Mammary microvascular endothelial cell (primary cell): ENCODE data around the gene CYP26B1. TPM values are rescaled to one million over a fixed set of nuclear protein-coding genes. Genes with fewer than 3 reads are reported as not detected.

Experiments
- total RNA-seq: library from RNA; depleted of rRNA; stranded (reverse); fragments of >200 nt; gene quantifications from 2 replicates; pipeline ENCODE4 v1.2.3, GENCODE V29; 2015

The CYP26B1 gene, protein sequence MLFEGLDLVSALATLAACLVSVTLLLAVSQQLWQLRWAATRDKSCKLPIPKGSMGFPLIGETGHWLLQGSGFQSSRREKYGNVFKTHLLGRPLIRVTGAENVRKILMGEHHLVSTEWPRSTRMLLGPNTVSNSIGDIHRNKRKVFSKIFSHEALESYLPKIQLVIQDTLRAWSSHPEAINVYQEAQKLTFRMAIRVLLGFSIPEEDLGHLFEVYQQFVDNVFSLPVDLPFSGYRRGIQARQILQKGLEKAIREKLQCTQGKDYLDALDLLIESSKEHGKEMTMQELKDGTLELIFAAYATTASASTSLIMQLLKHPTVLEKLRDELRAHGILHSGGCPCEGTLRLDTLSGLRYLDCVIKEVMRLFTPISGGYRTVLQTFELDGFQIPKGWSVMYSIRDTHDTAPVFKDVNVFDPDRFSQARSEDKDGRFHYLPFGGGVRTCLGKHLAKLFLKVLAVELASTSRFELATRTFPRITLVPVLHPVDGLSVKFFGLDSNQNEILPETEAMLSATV
- 18.0 and 19.7 TPM in 2 replicates for total RNA-seq

DNA sequence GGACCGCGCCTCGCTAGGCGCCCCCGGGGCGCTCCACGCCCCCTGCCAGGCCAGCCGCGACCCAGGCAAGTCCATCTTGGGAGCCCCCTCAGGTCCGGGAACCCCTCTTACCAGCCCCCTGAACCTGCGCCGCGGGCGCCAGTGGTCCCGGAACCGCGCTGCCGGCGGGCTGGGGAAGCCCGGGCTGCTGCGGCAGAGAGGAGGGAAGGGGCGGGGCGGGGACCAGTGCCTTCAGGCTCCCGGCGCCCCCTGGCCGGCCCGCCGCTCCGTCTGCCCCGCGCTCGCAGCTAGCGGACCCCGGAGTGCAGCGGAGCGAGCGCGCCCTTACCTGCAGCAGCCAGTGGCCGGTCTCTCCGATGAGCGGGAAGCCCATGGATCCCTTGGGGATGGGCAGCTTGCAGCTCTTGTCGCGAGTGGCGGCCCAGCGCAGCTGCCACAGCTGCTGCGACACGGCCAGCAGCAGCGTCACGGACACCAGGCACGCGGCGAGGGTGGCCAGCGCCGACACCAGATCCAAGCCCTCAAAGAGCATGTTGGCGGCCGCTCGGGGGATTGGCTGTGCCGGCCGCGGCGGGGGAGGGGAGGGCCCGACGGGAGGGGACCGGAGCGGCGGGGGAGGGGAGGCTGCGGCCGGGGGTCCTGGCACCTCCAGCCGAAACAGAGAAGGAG, at the start of gene CYP26B1:
Gene CYP26B1, minus strand, starts transcription at position 560 of the 669 bp plus-strand sequence. Its CDS starts 28 bp downstream, at position 532.

